Superior temporal gyrus (tissue), 1 donor: ENCODE measurements around the gene DEGS2.
"Not testable (repeated sequence)": the region's sequence is repeated elsewhere in the genome, so short reads cannot be mapped to it uniquely, and the experiment has no call there.

ENCODE experiments used
- DNase-seq: peaks from one replicate; pipeline ENCODE4 v3.0.0-alpha.2; 2016; ENCODE audit errors: extremely low spot score

The DEGS2 gene

DNA sequence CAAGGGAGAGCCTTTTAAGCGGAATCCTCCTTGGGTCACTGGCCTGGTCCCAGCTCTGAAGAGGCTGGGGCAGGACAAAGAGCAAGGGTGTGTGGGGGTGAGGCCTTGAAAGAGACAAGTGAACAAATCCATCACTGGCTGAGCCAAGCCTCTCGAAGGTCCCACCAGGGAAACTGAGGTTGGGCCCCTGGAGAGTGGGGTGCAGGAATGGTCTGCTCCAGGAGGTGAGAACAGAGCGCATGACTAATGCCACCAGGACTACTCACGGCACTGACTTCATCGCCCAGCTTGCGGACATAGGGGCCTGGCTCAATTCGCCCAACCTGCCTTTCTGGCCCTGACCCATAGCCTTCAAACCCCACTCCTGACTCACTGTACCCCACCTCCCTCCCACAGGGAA lies 19.2 kb upstream of the DEGS2 start:
- no peak for DNase-seq

- DNase-seq: no peak
Observed at GRCh38 chr14:100176811-100177327, 17.4 kb upstream of the DEGS2 start.

DNA sequence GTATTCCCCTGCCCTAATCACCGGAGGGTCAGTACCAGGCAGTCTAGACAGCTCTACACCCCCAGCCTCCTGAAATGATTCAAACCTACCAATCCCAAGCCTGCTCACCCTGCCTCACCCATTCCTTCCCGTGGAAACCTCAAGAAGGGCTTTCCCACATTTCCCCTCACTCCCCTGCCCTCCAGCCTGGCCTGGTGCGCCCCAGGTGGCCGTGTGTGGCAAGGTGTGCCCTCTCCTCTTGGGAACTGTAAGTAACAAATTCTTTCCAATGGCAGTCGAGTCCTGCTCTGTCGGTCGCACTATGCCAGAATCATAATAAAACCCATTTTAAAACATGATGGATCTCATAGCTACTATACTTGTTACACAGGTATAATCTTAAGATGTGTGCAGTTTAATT lies 13.9 kb upstream of the DEGS2 start:
- no peak for DNase-seq

- DNase-seq: no peak
Observed at GRCh38 chr14:100172811-100173210, 13.4 kb upstream of the DEGS2 start.

- DNase-seq: no peak
Observed at GRCh38 chr14:100170880-100171279, 11.4 kb upstream of the DEGS2 start.

GRCh38 chr14:100168506-100168905 lies 9.1 kb upstream of the DEGS2 start:
- DNase-seq: no peak

GRCh38 chr14:100165831-100166440 lies 6.5 kb upstream of the DEGS2 start:
- no peak for DNase-seq

DNA sequence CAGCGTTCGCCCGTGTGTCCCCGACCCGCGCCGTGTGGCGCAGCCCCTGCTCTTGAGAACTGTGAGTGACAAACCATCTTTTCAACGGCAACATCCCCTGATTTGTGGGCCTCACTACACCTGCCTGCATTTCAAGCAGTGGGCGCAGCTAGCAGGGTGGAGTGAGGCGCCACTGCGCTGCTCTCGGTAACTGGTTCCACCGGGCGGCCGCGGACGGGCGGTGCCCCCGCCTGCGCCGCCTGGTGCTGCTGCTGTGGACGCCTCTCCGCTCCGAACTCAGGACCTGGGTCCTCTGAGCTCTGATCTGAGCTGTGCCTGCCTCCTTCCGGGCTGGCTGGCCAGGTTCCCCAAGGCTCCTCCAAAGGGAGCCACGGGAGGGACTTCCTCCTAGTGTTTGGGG lies 5.9 kb upstream of the DEGS2 start:
- DNase-seq: no peak

- DNase-seq: no peak
Observed at GRCh38 chr14:100160534-100160916, 1.1 kb upstream of the DEGS2 start.

DNA sequence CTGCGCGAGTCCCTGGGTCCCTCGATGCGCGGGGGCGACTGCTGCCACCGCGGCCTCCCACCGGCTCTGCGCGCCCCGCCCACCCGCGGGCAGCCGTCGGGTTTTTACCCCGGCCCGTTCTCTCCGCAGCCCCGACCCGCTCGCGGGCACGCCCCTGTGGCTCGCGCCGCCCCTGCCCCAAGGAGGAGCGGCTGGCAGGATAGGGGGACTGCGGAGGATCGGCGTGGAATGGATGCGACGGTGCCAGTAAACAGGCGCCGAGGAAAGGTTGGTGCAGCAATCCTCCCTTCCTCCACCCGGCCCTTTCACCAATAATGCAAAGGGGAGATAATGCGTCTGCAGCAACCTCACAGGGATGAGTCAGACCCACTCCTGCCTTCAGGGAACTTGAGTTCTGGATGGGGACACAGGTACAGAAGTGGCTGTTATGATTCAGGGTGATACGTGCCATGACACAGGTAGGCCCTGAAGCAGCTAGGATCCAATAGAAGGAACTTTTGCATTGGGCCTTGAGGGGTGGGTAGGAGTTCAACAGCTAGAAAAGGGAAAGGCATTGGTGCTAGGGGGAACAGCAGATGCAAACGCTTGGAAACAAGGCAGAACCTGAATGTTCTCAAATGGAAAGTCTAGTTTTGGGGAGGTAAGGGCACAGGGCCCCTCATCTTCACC lies 554 bp upstream of the DEGS2 start:
- DNase-seq: no peak

DNA sequence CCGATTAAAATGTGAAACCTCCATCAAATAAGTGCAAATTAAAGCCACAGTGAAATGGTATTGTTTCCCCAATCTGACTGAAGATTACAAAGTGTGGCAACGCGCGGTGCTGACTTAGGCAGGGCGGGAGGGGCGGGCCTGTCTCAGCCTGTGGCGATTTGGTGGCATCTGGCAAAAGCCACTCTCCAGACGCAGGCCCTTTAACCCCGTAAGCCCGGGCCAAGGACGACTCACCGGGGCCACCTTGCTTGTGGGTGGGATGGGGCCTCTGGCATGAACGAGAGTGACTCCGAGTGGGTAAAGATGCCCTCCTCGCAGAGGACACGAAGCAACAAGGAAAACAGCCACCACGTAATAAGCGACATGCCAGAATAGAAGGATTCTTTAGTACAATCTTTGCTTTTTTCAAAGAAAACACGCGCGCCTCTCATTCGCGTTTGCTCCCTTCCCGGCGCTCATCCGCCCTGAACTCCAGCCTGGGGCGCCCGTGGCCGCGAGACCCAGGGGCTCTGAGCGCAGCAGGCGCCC lies 815 bp downstream of the DEGS2 start:
- DNase-seq: no peak

GRCh38 chr14:100157548-100158232 lies 1.8 kb downstream of the DEGS2 start:
- DNase-seq: not testable (repeated sequence)

DNA sequence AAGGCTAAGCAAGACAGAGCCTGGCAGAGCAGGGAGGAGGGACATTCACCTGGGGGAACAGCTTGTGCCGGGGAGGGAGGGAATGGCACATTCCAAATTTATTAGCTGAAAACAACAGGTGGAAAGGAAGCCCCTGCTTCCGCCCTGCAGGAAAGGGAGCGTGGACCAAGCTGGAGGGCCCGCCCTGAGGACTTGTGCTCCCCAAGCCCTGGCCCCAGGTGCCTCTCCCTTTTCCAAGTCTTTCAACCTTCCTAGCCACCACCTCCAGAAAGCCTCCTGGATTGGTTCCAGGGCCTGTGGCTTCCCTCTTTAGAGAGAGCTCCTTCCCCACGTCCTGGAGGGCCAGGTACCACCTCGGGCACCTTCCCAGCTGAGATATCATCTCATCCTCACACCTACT lies 2.7 kb downstream of the DEGS2 start:
- DNase-seq: no peak

DNA sequence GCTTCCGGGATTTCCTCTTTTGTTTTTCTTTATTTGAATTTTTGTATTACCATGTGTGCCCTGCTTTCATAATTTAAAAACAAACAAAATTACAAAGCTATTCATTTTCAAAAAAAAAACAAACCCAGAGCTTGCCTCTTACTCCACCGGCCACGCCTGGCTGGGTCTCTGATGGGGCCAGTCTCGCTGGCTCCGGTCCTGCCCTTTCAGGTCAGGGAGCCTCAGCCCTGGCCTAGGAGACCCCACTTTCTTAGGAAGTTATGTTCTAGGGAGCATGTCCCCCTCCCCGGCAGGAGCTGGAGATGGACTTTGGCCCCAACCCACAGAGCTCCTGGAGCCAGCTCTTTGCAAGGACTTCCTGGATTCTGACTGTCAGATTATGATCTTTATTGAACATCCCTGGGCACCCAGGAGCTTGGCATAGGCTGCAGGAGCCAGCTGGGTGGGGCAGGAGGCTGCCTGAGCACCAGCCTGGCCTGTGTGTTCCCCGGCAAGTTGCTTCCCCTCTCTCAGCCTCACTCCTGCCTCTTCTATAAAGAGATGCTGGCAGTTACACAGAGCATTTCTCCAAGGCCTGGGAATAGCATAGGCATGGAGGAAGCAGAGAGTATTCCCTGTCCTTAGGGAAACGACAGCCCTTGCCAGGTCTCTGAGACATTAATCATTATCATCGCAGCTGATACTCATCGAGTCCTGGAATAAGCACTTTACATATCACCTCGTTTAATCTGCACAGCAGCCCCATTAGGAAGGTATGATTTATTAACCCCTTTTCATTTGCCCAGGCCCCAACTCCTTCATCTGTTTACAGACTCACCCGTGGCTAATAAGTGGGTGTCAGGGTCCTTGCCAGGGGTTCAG lies 3.5 kb downstream of the DEGS2 start:
- no peak for DNase-seq

DNA sequence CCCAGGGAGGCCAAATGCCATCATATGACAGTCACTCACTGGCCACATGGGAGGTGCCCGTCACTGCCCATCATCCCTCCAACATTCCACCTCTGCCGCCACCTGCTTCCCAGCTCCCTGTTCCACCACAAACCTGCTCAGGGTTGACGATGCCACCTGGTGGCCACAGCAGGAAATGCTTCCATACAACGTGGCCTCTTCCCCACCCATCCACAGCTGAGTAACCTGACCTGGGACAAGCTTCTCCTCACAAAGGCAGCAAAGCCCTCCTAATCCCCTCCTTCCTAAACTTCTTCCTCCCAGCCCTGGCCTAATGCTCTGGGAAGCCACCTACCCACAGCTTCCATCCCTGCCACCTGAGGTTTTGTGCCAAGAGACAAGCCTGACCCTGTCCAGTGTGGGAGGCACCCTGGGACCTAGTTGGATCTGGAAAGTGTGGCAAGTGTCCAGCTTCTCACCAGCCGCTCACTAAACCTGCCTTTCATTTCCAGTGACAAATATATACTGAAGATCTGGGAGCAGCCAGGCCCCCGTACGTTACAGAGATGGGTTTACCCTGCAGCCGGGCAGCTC lies 4.3 kb downstream of the DEGS2 start:
- DNase-seq: no peak

DNA sequence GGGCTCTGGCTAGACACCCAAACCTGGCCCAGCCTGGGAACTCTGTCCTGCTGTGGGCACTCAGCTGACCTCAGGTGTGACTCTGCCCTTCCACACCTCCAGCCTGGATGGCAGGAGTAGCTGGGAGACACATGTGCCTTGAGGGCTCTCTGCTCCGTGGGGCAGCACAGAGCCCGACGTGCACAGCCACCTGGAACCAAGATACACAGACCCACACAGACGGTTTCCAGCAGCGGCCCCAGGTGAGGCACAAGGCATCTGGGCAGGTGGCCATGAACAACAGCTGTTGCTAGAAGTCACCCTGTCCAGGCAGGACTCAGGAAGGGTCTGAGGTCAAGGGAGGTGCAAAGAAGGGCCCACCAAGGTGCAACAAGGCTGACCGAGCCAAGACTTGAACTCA lies 5.9 kb downstream of the DEGS2 start:
- no peak for DNase-seq

DNA sequence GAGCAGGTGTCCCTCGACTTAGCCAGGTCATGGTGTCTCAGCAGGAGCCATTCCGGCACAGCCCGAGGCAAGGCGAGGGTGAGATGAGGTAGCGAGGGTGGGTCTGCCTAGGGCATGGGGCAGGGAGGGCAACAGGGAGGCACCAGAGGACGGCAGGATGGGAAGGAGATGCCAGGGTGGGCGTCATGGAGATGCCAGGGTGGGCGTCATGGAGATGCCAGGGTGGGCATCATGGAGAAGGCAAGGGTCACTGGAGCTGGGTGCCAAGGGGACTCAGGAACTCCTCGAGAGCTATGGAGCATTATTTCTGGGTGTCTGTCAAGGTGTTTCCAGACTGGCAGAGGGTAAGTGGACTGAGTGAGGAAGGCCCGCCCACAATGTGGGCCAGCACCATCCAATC lies 7.4 kb downstream of the DEGS2 start:
- no peak for DNase-seq

DNA sequence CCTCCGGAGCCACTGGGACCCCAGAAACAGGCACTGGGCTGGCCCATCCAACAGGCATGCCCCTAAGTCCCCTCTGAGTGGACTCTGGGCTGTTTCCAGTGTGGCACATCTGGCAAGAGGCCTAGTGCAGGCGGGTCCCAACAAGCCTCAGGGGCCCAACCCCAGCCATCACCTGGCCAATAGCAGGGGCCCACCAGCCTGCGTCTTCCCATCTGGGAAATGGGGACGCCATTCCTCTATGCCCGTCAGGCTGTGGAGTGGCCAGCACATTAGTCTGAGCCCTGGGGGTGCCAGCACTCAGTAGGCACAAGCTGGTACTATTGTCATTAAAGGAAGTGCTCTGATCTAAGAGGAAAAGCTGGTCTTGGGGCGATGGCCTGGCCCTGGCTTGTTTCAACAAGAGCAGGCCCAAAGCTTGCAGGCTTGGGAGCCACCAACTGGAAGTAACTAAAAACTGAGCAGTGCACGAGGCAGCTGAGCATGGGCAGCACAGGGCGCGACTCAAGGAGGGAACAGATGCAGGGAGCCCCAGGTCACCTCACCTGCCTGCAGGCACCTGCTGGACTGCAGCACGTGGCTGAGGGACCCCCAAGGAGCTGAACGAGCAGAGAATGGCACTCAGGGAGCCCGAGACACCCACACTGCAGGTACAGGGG lies 8.4 kb downstream of the DEGS2 start:
- DNase-seq: peak; percentile 24

DNA sequence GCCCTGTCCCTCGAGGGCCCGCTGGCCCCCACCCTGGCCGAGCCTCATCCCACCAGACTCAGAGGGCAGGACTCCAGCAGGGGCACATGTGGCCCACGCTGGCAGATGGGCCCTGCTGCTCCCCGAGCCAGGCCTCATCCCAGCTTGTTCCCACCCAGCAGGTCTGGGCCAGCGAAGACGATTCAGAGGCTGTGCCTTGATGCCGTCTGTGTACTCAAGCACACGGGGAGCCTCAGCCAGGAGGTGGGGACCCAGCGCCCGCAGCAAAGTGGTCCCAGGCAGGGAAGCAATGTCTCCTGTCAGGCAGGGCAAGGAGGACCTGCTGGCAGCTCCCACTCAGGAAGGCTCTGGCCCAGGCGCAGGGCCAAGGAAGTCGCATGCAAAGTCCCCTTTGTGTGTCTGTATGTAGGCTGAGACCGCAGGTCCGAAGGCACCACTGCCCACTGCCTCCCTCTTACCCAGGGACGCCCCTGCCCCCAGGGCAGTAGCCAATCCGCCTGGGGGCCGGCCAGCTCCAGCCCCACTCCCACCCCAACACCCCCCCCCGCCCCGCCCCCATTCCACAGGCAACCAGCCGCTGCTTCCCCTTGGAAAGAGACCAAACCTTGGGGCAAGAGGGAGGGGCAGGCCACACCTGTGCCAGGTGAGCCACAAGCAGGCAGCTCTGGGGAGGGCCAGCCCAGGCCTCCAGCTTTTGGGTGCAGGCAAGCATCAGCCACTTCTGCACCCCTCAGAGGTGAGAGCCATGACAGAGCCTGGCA lies 9.4 kb downstream of the DEGS2 start:
- DNase-seq: no peak
